Left lung (tissue), 10 donors: Measurements from ENCODE around the gene RNF41. TPM values are rescaled to one million over a fixed set of nuclear protein-coding genes. Genes with fewer than 3 reads are reported as not detected.

ENCODE experiments used
- ATAC-seq: fragments of 200-7000 bp; cut with Tn5 transposase; one replicate; pipeline ENCODE4 v1.9.1; 2020; ENCODE audit warnings: moderate library complexity
- DNase-seq, 4 donors: peaks; one replicate each; pipeline ENCODE4 v3.0.0-alpha.2; 2013 to 2020
- H3K27ac ChIP-seq, 2 donors: fragments of 200-600 bp; sonication (generic) in 1 of 2; one replicate each; pipeline versions ENCODE4 v1.5.0 to v1.8.0; 2020 to 2021
- H3K27me3 ChIP-seq, 2 donors: fragments of 200-600 bp; sonication (generic) in 1 of 2; one replicate each; pipeline versions ENCODE4 v1.5.0 to v1.8.0; 2020 to 2021
- H3K36me3 ChIP-seq, 2 donors: fragments of 200-600 bp; sonication (generic) in 1 of 2; one replicate each; pipeline versions ENCODE4 v1.5.0 to v1.8.0; 2020 to 2021
- H3K4me1 ChIP-seq, 2 donors: fragments of 200-600 bp; one replicate each; pipeline ENCODE4 v1.8.0; 2021
- H3K4me3 ChIP-seq, 2 donors: fragments of 200-600 bp; sonication (generic) in 1 of 2; one replicate each; pipeline versions ENCODE4 v1.5.0 to v1.8.0; 2020 to 2021; ENCODE audit warnings: mild to moderate bottlenecking in 1 of 2
- H3K9me3 ChIP-seq, 2 donors: fragments of 200-600 bp; sonication (generic) in 1 of 2; one replicate each; pipeline versions ENCODE4 v1.5.0 to v1.8.0; 2020 to 2021
- CTCF ChIP-seq, 2 donors: fragments of 200-600 bp; sonication (generic) in 1 of 2; IDR thresholded peaks; one replicate each; pipeline versions ENCODE4 v1.5.0 to v1.8.0; 2021; ENCODE audit warnings: antibody characterized with exemption in 2 of 2
- intact Hi-C, 2 donors: fragments of 100-400 bp; cut with DNase I; formaldehyde crosslinking; loops; one replicate each; pipeline versions ENCODE4 v1.11.2 to v1.14.2; 2022
- polyA plus RNA-seq, 6 donors: library from polyadenylated mRNA; unstranded; fragments of 120-200 nt; gene quantifications; one replicate each; pipeline ENCODE4 v1.2.1, GENCODE V29; 2013; ENCODE audit not compliant: insufficient read length in 6 of 6
- total RNA-seq, 2 donors: library from RNA; stranded (reverse); fragmentation: NEBNext Ultra II Directional; extraction: Animal tissue kit (Norgen Biotek cat#: 25700); gene quantifications; one replicate each; pipeline ENCODE4 v1.2.1, GENCODE V29; 2021
- donor health status: DM: no; HTN: yes; CAD: no.
- donor health status: DM: no; HTN: no; CAD: no.

RNF41 gene
- total and polyA plus RNA-seq, 8 donors = 41.5 to 51.4 (median 42.8) TPM

- DNase-seq (no peak), ATAC-seq (no peak)
- H3K9me3 ChIP-seq = no peaks in the 10 kb centered on the region
- peak overlapping the region in 1 of 2 donors; percentile 33 for H3K27ac ChIP-seq
- TF ChIP-seq CTCF (IDR thresholded peaks at IDR 0.05) = no peak
- H3K4me1 ChIP-seq = peaks cover 16 to 40% of the 10 kb centered on the region in 2 donors
- H3K27me3 ChIP-seq = no peaks in the 10 kb centered on the region
- no peak overlapping the region for H3K4me3 ChIP-seq
- peaks cover 0 to 92% of the 10 kb centered on the region in 2 donors for H3K36me3 ChIP-seq
- intact Hi-C loops = no loop called here
Measured at GRCh38 chr12:56163533-56164344, 58.0 kb downstream of the RNF41 start.

GRCh38 chr12:56162468-56163290 lies 59.0 kb downstream of the RNF41 start:
- no peak for ATAC-seq
- Histone ChIP-seq H3K4me3 (no peak overlapping the region), H3K27me3 (no peaks in the 10 kb centered on the region), H3K27ac (no peak overlapping the region), H3K9me3 (no peaks in the 10 kb centered on the region), H3K36me3 (peaks cover 0 to 83% of the 10 kb centered on the region in 2 donors), H3K4me1 (peaks cover 16 to 40% of the 10 kb centered on the region in 2 donors)
- intact Hi-C loops = no loop called here
- TF ChIP-seq CTCF (IDR thresholded peaks at IDR 0.05) = no peak
- DNase-seq = no peak

- peak overlapping the region in 1 of 2 donors; percentile 88 for H3K4me3 ChIP-seq
- H3K27ac ChIP-seq = peak overlapping the region in 1 of 2 donors; percentile 94
- DNase-seq = no peak
- no peaks in the 10 kb centered on the region for H3K27me3 ChIP-seq
- intact Hi-C loops = no loop called here
- ATAC-seq = no peak
- no peak for TF ChIP-seq CTCF (IDR thresholded peaks at IDR 0.05)
- no peaks in the 10 kb centered on the region for H3K9me3 ChIP-seq
- H3K36me3 ChIP-seq = peaks cover 0 to 75% of the 10 kb centered on the region in 2 donors
- H3K4me1 ChIP-seq = peaks cover 18 to 43% of the 10 kb centered on the region in 2 donors
Measured at GRCh38 chr12:56161690-56162351, 59.9 kb downstream of the RNF41 start.

- ATAC-seq (no peak), DNase-seq (no peak)
- Histone ChIP-seq H3K36me3 (peaks cover 0 to 68% of the 10 kb centered on the region in 2 donors), H3K27me3 (no peaks in the 10 kb centered on the region), H3K9me3 (no peaks in the 10 kb centered on the region), H3K4me3 (peak overlapping the region; percentile 47 to 88), H3K4me1 (peaks cover 21 to 45% of the 10 kb centered on the region in 2 donors), H3K27ac (peak overlapping the region; percentile 94 to 97)
- TF ChIP-seq CTCF (IDR thresholded peaks at IDR 0.05) = no peak
- intact Hi-C loops = no loop called here
Measured at GRCh38 chr12:56160894-56161689, 60.6 kb downstream of the RNF41 start.
